ENCODE measurements around the gene EIF4E1B. TPM values are rescaled to one million over a fixed set of nuclear protein-coding genes. Genes with fewer than 3 reads are reported as not detected.

The EIF4E1B gene
- total RNA-seq, 1 donor from 2014 or later = not detected

- H3K4me1 Mint-ChIP-seq (ENCODE audit: unreplicated experiment) = peaks cover 25% of the 10 kb centered on the region
- no peak overlapping the region for H3K27ac Mint-ChIP-seq
- H3K36me3 Mint-ChIP-seq = peaks cover 5% of the 10 kb centered on the region
- no peak for DNase-seq (ENCODE audit: extremely low spot score, unreplicated experiment)
- no peaks in the 10 kb centered on the region for H3K27me3 Mint-ChIP-seq
- no peaks in the 10 kb centered on the region for H3K9me3 Mint-ChIP-seq
- H3K4me3 Mint-ChIP-seq = no peak overlapping the region
- TF ChIP-seq CTCF (conservative IDR thresholded peaks at IDR 0.05) = no peak
Observed at GRCh38 chr5:176651472-176651980, 21.1 kb downstream of the EIF4E1B start.

GRCh38 chr5:176652136-176652535, 21.7 kb downstream of the EIF4E1B start:
- Mint-ChIP-seq H3K4me1 (ENCODE audit: unreplicated experiment) (peaks cover 21% of the 10 kb centered on the region), H3K9me3 (no peaks in the 10 kb centered on the region), H3K4me3 (no peak overlapping the region), H3K36me3 (peaks cover 5% of the 10 kb centered on the region), H3K27ac (no peak overlapping the region), H3K27me3 (no peaks in the 10 kb centered on the region)
- no peak for DNase-seq (ENCODE audit: extremely low spot score, unreplicated experiment)
- TF ChIP-seq CTCF (conservative IDR thresholded peaks at IDR 0.05) = no peak

- H3K36me3 Mint-ChIP-seq = peaks cover 5% of the 10 kb centered on the region
- TF ChIP-seq CTCF (conservative IDR thresholded peaks at IDR 0.05) = no peak
- H3K27me3 Mint-ChIP-seq = no peaks in the 10 kb centered on the region
- H3K9me3 Mint-ChIP-seq = no peaks in the 10 kb centered on the region
- no peak for DNase-seq (ENCODE audit: extremely low spot score, unreplicated experiment)
- no peak overlapping the region for H3K4me3 Mint-ChIP-seq
- H3K27ac Mint-ChIP-seq = no peak overlapping the region
- peaks cover 21% of the 10 kb centered on the region for H3K4me1 Mint-ChIP-seq (ENCODE audit: unreplicated experiment)
Observed at GRCh38 chr5:176653401-176654385, 23.2 kb downstream of the EIF4E1B start.

GRCh38 chr5:176654856-176655255, 24.4 kb downstream of the EIF4E1B start:
- Mint-ChIP-seq H3K27ac (no peak overlapping the region), H3K27me3 (no peaks in the 10 kb centered on the region), H3K36me3 (peaks cover 5% of the 10 kb centered on the region), H3K4me1 (ENCODE audit: unreplicated experiment) (peaks cover 20% of the 10 kb centered on the region), H3K4me3 (no peak overlapping the region), H3K9me3 (no peaks in the 10 kb centered on the region)
- no peak for DNase-seq (ENCODE audit: extremely low spot score, unreplicated experiment)
- no peak for TF ChIP-seq CTCF (conservative IDR thresholded peaks at IDR 0.05)

- no peak for DNase-seq (ENCODE audit: extremely low spot score, unreplicated experiment)
- Mint-ChIP-seq H3K36me3 (peaks cover 5% of the 10 kb centered on the region), H3K9me3 (no peaks in the 10 kb centered on the region), H3K4me3 (no peak overlapping the region), H3K27me3 (peaks cover under 1% of the 10 kb centered on the region), H3K4me1 (ENCODE audit: unreplicated experiment) (peaks cover 9% of the 10 kb centered on the region), H3K27ac (no peak overlapping the region)
- TF ChIP-seq CTCF (conservative IDR thresholded peaks at IDR 0.05) = no peak
Observed at GRCh38 chr5:176656467-176656990, 26.1 kb downstream of the EIF4E1B start.
